GM21528 (cell line): ENCODE results near the gene SOS1.

Experiments used
- ATAC-seq: cut with Tn5 transposase; IDR thresholded peaks from one replicate; pipeline ENCODE4 v1.9.1; 2021; ENCODE audit warnings: mild to moderate bottlenecking, moderate library complexity; ENCODE audit not compliant: unreplicated experiment, low FRiP score

Gene SOS1

DNA sequence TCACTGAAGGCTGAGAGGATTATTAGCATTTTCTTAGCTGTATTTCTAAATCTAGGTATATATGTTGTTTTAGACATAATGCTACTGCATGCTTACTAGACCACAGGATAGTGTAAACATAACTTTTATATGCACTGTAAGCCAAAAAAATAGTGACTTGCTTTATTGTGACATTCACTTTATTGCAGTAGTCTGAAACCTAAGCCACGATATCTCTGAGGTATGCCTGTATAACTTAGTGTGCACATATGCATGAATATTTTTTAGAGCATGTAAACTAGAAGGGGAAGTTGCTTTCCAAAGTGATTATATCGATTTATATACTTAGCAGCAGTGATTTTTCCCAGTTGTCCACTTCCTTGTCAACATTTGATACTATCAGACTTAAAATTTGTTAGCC is 81.8 kb downstream of the SOS1 start:
- ATAC-seq, result no peak

DNA sequence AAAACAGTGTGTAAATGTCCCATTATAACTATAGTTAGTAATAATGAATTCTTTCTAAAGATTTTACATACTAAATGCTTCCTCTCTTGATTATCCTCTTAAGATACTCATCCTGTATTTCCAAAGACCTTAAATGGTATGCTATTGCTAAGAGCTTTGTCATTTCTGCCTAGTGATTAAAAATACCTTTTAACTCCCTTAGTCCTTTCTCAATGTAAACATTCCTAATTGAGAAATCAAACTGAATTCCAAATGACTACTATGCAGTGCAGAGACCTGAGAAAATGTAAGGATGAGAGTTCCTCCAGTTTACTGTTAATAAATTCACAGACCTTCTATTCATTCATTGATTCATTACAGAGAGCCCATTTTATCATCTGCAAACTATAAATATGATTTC is 86.9 kb downstream of the SOS1 start:
- ATAC-seq, result no peak

DNA sequence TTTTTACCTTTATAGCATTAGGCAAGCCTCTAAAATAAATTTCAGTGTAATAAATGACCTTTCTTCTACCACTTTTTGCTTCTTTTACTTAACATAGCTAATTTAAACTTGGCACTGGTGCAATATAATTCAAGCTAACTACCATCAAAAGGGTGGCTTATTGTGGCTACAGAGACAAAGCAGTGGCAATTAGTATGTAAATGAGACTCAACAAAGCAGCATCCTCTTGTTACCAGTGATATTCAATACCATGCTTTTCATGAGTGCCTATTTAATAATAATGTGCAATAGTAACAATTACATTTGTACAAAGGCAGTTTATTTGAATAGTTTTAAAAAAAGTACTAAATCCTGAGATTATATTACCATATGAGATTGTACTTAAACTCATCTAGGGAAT is 93.4 kb downstream of the SOS1 start:
- no peak for ATAC-seq

DNA sequence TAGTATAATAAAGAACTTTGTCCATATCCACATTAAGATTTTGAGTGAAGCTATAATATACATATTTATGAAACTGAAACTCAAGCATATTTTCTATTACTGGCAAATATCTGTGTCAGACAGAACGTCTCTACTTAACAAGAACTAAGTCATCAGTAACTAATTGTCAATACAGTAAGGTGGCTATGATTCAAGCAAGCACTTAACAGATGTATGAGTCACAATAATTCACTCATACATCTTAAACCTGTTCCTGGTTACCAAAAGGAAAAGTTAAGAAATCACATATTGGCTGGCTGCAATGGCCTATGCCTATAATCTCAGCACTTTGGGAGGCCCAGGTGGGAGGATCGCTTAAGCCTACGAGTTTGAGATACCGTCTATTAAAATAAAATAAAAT is 96.0 kb downstream of the SOS1 start:
- ATAC-seq, result no peak

DNA sequence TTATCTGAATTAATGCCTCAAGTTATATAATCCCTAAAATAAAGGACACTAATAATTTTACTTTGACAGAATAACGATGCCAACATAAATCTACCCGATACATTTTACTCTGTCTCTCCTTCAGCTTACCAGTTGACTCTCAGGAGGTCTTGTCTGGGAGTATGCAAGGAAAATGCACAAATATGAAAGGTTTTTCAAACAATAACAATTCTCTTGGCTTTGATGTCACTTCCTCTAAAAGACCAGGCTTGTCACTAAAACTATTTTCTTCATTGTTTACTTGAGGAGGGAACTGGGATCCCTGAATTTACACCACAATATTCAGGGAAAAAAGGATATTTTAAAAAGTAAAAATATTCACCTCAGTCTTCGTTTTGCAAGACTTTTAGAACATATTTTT is 97.2 kb downstream of the SOS1 start:
- no peak for ATAC-seq

DNA sequence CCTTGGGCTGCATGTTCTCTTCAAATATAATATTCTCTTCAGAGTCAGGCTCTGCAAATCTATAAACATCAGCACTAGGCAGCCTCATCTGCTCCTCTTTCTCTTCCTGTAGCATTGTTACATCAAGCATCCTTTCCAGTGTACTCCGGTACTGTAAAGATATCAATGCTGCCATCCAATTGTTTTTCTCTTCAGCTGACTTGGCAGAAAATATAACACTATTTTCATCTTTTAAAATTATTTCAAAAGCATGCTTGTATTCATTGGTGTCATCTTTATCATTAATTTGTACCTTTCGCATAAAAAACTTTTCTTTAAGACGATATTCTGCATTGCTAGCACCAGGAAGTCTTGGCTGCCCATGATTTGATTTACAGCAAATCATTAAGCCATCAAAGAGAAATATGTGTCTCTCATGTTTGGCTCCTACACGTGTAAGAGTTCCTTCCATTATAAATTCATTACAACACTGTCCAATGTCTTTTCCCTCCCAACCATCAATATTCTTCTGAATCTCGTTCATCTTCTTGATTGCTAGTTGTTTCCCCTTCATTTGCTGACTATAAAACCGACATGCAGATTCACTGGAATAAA is 98.1 kb downstream of the SOS1 start:
- ATAC-seq, result no peak

DNA sequence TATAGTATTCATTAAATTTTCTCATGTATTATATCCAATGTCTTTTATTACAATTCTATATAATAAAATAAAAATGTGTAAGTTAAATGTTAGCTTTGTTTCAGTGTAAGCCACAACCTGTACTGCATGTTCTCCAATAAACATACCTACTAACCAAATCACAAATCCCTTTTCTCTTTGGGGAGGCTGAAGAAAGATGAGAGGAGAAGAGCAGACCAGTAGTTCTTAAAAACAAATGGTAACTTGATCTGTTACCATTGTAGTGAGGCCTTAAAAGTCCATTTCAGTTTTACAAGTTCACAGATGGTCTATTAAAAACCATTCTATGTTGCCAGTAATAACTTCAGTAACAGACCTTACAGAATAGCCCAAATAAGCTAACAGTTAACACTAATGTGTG is 100.5 kb downstream of the SOS1 start:
- no peak for ATAC-seq

DNA sequence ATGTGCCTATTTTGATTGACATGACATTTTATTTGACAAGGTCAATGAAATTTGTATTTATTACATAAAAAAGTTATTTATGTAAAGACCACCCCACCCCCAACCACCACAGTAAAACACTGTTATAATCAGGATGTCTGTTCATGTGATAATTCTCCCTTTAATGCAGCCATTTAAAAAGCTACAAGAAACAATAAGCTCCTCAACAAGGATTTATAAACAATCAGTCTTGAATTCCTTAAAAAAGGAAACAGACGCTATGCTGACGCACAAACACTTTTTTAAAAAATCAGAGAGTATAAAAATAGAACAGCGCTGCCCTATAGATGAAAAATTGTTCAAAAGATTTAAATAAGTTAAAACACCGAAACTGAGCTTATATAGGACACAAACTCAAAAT is 102.2 kb downstream of the SOS1 start:
- no peak for ATAC-seq

DNA sequence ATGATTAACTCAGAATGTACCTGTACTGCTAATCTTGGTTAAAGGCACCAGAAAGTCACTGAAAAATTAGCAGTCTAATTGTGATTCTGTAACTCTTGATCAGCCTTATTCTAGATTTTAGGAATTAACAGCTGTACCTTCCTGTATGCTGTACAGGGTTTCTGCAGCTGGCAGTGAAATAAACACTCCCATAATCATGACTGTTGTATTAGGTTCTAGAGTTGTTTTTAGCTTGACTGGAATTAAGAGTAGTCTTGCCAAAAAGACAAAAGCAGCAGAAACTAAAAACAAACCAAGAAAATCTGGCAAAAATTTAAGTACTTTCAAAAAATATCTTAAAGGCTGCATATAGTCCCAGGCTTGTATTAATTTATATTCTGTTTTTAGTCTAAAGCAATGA is 103.5 kb downstream of the SOS1 start:
- ATAC-seq, result no peak

DNA sequence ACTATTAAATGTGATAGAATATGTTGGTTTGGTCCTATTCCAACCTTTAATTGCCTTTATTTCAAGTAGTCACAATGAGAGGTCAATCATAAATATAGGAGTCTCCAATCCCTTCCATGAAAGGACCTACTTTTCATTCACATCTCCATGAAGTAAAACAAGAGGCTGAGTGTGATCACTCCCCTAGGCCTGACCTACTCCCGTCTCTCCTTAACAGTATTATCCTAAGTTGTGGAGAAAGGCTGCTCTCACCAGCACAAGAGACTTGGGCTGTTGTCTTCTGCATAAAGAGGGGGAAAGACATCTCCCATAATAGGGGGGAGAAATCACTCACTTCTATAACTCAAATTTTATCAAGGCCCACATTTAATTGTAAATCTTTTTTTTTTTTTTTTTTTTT is 105.4 kb downstream of the SOS1 start:
- ATAC-seq, result no peak

DNA sequence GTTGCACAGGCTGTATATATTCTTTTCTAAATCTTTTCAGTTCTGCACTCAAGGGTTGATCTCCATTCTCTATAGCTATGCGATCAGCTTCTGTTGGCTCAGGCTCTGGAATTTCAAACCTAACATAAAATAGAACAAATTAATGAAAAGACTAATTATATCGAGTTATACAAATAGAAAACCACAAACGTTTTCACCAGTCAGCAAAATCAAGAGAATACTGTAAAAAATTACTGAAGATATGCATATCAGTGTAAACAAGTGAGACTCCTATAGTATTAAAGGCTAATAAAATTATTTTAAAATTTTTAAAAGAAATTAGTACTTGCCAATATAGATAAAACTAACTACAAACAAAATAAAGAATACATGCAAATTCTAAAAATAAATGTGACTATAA is 107.0 kb downstream of the SOS1 start:
- ATAC-seq, result no peak

DNA sequence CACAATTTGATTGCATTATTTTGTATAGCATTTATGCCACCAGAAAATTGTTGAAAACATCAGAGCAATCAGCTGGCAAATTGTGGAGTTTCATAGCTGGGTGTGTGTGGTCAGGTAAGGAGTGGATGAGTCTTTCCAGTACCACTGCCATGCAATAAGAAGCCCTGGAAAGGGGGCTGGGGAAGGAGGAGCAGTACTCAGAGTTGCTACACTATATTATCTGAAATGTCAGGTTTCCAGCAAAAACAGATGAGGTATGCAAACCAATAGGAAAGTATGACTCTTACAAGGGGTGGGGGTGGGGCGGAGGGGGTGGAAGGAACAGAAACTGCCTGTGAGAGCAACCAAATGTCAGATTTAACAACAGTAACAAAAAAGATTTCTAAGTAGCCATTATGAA is 112.2 kb downstream of the SOS1 start:
- no peak for ATAC-seq

DNA sequence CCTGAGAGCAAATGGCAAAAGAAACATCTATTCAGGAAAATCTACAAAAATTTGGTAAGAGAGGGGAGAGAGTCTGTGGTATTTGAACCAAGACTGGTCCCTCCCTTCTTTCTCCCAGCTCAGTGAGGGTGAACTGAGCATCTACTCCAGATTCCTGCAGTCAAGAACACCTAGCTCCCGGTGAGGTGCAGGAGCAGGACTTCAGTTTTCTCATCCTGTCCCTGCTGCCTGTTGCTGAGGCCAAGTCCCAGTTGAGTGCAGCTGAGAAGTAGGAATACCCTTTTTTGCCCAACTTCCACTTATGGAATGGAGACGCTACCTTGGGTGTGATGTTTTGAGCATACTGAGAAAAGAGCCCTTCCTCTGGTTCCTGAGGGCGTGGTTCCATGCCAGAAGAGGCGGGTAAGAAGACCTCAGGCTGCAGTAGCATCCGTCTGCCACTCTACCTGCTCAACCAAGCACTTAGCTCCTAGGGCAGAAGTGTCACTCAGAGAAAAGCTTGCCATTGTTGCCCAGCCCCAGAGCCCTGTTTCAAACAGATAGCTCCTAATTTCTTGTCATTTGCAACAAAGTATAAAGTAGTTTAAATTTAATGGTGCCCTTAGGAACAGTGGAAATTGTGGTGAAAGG is 112.9 kb downstream of the SOS1 start:
- ATAC-seq, result no peak

DNA sequence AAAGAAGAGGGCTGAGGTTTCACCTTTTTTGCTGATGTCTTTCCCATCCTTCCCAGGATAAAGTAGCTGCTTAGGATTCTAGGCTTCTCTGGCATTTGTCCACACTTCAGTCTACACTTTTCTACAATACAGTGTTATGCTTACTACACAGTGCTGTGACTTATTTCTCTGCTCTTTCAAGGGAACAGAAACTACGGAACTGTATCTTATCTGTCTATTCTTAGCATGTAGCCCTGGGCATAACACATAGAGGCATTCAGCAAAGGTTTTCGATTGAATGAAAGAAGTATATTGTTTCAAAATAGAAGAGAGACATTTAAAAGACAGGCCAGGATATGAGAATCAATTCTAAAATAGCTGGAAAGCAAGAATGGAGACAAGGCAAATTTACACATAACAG is 120.3 kb downstream of the SOS1 start:
- ATAC-seq, result no peak

DNA sequence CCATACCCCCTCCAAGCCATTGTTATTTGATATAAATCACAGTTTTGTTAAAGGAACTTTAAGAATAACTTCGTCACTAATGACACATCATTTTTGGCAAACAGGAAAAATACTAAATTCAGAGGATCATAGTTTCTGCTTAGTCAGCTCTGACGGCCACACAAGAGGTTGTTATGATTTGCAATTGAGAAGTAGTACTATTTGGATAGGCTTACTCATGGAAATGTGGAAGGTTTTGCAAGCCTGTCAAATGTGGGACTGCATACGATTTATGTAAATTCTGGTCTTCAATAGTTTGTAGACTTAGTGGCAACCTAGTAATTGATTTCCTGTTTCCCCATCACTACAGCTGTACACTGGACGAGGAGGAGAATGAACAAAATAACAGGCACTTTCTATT is 123.1 kb downstream of the SOS1 start:
- ATAC-seq, result no peak

DNA sequence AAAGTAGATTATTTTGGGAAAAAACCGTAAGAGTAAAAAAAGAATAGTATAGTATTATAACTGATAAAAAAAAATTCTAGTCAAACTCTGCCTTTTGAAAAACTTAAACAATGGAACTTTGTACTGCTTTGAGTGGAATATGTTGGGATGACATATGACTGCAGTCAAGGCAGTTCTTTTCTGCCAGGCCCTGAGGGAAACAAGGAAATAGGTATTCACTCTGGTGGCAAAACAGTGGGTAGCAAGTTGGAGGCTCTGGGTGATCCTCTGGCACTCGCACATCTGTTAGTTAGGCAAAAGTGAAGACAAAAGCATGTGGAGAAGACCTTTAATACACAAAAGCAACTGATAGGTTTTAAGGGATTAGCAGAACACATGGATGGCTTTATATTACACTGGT is 129.0 kb downstream of the SOS1 start:
- no peak for ATAC-seq

DNA sequence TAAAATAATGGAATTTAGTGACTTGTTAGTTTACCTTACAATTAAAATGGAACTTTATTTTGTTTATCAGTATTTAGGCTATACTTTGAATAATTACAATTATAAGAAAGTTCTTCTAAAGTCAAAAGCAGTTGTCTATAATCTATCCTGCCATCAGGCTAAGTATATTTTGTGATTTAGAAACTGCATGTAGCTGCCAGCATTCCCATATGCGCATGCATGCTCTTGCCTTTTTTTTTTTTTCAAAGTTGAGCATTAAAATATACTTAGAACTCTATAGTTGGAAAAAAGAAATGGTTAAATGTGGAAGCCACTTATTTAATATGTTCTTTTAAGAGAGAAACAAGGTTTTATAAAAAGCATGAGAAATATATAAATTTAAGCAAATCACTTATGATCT is 132.1 kb downstream of the SOS1 start:
- no peak for ATAC-seq

DNA sequence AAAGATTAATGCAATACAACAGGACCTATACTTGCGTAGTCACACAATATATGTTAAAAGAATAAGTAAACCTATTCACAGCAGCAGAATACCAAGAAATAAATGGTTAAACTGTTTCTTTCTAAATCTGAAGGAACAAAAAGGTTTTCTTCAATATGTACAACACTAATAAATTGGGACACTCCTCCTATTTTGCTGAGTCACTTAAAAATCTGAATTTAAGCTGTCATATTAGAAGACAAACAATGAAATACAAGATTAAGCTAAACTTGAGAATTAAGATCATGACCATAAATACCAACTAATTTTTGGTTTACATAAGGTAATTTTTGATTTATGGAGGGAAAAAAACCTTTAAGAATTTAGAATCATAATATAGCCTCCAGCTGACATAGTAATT is 138.4 kb downstream of the SOS1 start:
- no peak for ATAC-seq

DNA sequence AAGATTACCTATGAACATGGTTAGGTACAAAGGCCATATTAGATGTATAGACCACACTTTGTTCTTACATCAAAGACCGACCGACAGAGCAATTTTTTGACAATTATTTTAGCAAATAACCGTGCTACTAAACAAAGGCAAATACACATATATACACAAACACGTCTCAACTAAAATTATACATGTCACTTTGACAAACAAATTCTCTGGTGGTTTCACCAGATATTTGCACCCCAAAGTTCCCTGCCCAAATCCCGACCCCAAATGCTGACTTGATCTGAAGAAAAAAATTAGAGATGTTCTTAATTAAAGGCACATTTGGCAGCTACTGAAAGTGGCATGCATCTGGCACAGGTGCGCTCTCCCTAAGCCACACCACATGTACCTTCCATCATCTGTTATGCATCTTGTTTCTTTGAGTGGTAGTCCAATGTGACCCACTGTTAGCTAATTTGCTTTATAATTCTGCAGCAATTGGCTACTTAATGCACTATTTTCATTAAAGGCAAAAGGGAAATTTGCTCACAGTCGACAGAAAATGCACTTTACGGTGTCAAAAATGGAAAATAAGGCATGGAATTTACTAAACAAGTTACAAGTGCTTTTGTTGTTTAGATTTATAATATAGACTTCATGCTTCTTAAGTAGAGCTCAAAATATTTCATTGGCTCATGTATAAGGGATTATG is 139.0 kb downstream of the SOS1 start:
- no peak for ATAC-seq

DNA sequence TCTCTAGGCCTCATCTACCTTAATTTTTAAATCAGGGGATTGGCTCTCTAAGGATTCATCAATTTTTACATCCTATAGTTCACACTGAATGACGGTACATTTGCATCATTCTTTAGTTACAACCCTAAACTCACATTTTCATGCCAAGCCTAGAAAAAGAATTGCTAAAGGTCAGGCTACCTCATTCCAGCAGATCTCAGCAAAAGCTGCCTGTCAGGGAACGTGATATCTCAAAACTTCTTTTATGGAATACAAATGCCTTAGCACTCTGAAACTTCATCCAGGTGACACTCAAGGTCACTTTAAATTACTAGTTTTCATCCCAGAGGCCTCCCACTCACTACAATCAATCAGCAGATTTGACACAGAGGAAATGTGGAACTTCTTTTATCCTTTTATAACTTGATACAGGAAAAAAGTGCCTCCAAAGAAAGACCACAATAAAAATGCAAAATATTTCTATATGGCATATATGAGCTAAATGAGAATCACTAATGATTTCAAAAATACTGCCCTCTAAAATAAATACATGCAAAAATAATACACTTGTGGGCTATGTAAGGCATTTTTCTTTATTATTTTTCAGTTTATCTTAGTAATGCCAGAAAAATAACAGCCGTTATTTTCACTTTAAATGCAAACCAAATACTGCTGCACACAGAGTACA is 139.7 kb downstream of the SOS1 start:
- no peak for ATAC-seq

DNA sequence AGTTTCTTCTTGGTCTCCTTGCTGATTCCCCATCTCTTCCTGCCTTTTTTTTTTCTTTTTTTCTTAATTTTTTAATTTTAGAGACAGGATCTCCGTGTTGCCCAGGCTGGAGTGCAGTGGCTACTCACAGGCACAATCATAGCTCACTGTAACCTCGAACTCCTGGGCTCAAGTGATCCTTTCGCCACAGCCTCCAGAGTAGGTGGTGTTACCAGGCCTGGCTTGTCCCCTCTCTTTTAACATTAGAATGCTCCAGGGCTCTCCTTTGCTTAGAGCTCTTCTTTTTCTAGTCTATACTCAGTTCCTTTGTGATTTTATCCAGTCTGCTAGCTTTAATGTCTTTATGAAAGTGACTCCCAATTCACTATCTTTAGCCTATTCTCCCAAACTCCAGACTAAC is 141.9 kb downstream of the SOS1 start:
- no peak for ATAC-seq
